ENCODE measurements around the gene HOXB2.

- no peak for TF ChIP-seq EZH2 (IDR thresholded peaks at IDR 0.05; ENCODE audit: borderline replicate concordance, low read length)
- TF ChIP-seq, protein P1, sequence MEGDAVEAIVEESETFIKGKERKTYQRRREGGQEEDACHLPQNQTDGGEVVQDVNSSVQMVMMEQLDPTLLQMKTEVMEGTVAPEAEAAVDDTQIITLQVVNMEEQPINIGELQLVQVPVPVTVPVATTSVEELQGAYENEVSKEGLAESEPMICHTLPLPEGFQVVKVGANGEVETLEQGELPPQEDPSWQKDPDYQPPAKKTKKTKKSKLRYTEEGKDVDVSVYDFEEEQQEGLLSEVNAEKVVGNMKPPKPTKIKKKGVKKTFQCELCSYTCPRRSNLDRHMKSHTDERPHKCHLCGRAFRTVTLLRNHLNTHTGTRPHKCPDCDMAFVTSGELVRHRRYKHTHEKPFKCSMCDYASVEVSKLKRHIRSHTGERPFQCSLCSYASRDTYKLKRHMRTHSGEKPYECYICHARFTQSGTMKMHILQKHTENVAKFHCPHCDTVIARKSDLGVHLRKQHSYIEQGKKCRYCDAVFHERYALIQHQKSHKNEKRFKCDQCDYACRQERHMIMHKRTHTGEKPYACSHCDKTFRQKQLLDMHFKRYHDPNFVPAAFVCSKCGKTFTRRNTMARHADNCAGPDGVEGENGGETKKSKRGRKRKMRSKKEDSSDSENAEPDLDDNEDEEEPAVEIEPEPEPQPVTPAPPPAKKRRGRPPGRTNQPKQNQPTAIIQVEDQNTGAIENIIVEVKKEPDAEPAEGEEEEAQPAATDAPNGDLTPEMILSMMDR (IDR thresholded peaks at IDR 0.05; ENCODE audit: low read length) = no peak
Measured at GRCh38 chr17:48494335-48494734, 50.6 kb downstream of the HOXB2 start.
